ENCODE results near the gene HES3.

HES3 gene

DNA sequence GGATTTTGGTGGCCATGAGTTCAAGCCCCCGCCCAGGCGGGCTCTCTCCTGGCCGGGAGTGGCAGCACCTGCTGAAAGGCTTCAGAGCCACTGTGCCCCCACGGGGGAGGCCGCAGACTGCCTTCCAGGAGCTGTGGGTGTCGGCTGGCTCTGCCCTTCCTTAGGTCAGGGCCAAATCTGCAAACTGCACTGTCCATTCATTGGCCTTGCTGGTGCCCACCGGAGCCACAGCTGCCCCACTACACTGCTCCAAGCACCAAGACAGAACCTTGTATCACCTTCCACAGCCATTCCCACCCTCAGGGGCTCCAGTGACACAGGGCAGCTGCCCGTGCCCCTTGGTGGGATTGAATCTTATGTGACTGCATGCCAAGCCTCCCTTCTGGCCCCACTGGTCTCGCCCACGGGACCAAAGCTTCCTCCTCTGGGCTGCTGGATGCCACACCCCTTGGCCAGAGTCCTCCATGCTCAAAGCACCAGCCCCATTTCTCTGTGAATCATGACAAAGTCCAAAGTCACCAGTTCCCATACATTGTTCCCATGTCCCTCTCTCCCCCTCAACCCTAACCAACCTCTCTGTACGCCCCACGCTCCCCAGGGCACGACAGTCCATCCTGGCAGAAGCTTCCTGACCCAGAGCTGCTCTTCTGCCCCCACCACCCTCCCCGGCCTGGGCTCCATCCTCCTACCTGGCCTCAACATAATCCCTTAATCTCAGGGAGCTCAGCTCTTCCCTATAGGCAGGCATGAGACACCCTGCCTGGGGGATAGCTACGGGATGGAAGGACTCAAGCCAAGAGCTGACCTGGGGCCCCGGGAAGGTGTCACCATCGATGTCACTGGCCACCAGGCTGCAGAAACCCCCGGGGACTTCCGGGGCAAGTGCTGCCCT lies 37.8 kb downstream of the HES3 start:
- DNase-seq, result no peak

DNA sequence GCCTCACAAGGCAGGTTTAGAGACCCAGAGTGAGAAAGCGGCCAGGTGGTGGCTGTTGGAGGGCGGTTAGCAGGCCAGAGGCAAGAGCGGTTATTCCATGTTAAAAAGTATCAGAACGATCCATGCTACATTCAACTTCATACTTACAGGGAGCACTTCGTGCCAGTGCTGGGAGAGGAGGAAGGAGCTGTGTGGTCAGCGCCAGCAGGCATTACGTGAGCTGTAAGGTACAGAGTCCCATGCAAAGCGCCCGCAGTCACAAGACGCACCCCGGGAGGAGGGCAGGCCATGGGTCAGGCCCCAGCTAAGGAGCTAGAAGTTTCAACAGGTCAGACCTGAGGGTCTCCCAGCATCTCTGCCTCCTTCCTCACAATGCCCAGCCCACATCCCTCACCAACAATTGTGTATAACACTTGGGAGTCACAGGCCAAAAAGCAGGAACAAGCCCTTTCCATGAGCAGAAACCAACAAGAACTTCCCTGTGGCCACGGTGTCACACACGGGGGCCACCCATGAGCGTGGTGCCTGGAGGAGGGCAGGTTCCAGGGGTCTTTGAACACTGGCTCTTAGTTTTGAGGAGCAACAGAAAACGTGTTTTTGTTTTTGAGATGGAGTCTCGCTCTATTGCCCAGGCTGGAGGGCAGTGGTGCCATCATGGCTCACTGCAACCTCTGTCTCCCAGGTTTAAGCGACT lies 38.7 kb downstream of the HES3 start:
- no peak for DNase-seq

DNA sequence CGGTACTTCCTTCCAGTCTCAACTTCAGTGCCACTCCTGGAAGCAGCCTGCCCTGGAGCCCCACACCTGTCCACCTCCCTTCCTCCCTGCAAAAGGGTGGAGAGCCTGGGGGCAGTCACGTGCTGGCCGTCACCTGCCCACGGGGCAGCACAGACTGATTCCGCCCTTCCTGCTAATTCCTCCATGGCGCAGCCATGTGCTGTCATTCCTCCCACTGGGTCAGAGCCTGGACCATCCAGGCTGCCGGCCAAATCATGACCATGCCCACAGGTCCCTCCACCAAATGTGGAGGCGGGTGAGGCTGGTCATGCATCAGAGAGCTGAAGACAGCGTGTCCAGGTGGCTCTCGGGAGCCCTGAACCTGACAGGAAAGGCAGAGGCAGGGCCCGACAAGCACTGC lies 41.4 kb downstream of the HES3 start:
- DNase-seq, result no peak

DNA sequence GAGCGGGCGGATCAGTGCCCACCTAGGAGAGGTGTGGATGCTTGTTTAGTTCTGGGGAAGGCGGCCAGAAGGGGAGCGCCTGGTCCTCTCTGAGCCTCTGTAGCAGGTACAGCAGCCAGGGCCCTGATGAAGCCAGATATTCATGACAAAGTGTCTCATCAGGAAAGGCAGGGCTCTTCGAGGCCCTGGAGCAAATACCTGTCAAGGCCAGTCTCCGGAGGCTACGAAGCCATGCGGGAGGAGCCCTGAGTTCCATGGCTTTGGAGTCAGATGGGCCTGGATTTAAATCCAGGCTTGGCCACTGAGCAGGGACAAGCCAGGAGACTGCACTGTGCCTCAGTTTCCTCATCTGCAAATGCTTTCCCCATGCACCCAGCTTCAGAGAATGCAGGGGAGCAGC lies 42.3 kb downstream of the HES3 start:
- DNase-seq, result no peak

DNA sequence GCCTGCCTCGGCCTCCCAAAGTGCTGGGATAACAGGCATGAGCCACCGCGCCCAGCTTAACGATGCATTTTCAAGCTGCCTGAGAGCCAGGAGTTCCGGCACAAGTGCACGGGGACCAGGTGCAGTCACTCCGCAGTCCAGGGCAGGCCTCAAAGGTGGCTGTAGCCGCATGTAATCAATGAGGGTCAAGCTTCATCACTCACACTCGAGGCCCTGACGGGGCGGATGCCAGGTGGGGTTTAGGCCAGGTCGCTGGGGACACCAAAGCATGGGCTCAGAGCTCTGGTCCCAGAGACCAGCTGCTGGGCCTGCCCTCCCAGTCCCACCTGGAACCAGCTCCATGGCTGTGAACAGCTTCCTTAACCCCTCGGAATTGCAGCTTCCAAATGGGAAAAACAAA lies 43.0 kb downstream of the HES3 start:
- DNase-seq, result no peak

DNA sequence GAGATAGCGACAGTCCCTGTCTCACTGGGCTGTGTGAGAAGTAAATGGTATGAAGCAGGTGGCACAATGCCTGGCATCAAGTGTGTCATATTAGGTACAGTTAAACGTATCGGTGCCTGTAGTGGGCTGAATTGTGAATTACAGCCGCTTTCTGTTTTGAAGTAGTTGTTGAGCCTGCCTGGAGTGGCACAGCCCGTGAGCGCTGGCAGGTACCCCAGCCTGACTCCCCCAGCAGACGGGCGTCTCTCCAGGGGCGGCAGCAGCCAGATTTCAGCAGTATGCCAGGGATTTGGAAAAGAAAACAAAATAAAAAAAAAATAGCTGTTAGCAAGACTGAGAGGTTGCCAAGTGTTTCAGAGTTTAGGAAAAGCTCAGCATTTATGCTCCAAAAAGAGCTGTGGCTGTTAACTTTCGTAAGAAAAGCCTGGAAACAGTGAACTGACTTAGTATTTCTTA lies 43.5 kb downstream of the HES3 start:
- no peak for DNase-seq

DNA sequence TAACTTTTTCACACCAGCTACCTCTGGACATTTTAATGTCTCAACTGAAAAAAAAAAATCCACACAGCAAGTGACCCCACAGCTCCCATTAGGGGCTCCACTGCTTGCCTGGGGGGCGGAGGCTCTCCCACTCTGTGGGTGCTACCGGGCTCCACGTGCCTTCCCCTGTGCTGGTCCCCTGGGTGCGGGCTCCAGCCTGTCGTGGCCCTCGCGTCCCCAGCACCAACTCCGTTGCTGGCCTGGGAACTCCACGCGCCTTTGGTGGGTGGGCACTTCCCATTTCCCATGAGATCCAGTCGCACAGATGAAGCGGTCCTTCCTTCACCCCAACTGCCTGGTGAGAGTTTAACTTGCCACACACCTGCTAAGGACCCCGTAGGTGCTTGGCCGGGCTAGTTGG lies 44.0 kb downstream of the HES3 start:
- no peak for DNase-seq

DNA sequence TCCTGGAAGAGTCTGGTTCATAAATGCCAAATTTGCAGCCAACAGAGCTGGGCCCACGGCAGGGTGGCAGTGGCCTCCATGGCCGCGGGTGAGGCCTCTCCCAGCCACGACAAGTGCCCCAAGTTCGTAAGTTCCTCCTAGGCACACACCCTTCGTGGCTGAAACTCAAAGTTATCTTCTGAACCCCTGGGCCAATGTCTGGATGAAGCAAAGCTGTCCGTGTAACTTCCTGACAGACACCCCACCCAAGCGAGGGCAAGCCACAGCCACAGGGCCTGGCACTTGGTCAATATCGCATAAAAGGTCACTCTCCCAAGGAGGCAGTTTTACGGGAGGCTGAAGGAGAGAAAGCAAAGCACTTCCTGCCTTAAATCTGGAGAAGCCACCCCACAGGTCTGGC lies 44.7 kb downstream of the HES3 start:
- no peak for DNase-seq

DNA sequence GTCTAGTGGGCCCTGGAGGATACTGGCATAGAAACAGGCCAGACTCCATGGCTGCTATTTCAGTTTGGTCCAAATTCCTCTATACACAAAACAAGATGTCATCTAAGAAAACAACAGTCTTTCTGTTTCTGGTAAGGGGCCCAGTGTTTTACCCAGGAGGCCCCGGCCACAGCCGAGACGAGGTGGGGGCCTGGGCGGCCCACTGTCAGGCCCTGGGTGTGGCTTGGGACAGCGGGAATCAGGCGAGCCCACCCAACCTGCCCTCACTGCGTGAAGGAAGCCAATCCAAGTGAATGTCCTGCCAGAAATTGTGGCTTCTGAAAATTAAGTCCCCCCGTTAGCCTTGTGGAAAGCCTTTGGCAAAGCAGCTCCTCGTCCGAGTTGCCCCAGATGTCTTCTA lies 48.1 kb downstream of the HES3 start:
- DNase-seq, result no peak

DNA sequence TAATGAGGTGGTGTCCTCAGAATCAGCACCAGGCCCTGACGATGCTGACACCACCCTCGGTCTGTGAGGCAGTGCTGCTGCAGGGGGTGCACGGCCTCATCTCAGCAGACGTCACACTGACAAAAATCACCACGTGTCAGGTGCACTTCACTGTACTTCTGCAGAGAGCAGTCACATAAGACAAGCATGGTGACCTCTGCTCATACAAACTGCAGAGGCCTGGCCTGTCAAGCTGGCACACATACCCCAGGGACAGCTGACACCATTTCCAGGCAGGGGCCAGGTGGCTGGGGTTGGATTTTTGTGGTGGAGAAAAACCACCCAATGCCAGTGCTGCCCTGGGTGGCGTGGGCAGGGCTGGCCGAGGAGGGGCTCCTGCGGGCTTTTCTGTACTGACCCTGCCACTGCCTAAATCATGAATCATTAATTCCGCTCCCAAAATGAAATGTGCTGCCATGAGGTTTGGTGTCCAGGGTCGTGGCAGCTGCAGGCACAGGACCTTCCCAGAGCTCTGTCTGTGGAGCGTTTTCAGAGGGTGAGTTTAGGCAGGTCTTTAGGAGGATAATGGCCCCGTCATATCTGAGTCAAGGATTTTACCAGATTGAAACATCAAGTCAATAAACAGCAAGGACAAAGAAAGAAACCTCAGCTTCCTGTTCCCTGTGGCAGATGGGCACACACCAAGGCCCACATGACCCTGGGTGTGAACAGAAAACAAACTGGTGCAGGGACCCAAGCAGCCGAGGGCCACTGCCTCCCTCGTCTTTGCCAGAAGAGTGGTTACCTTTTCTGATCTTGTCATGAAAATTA lies 50.3 kb downstream of the HES3 start:
- no peak for DNase-seq

DNA sequence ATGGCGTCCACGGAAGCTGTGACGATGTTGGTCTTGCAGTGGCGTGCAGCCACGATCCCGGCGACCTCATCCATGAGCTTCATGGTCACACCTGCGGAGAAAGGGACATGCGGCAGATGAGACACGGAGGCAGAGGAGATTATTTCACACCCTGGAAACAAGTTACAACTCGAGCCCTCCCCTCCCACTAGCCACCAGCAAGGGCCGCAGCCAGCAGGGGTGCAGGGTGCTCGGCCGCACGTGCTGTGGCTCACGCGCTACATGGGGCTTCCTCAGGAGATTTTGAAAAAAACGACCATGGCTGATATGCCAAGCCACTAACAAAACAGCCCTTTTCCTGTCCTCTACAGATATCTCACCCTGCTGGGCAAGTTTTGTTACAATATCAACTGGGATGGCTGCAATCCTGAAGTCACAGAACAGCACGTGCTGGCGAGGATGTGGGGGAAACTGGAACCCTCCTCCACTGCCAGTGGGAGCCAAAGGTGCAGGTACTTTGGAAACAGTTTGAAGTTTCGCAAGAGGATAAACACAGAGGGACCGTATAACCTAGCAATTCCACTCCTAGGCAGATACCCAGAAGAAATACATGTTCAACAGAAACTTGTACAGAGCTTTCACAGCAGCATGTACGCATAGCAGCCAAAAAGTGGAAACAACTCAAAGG lies 51.0 kb downstream of the HES3 start:
- DNase-seq, result no peak
